ENCODE results near the gene CELSR1. TPM values are rescaled to one million over a fixed set of nuclear protein-coding genes. Genes with fewer than 3 reads are reported as not detected.

The CELSR1 gene
- total and polyA plus RNA-seq, 12 donors = 0.11 to 4.3 (median 1.9) TPM

- WGBS, 4 donors = 40 to 94% (median 88%) methylated on average over 1 to 16 of the region's 16 CpGs
- TF ChIP-seq POLR2A (IDR thresholded peaks at IDR 0.05) = no peak
- TF ChIP-seq CTCF (IDR thresholded peaks at IDR 0.05) = no peak
- no peak for DNase-seq
- H3K4me1 ChIP-seq (replicated peaks in 1 of 2) = no peaks in the 10 kb centered on the region
- no peaks in the 10 kb centered on the region for H3K9me3 ChIP-seq (replicated peaks in 1 of 3)
- no peaks in the 10 kb centered on the region for H3K27me3 ChIP-seq
- intact Hi-C loops (cut with DNase I) = no loop called here
- no peak overlapping the region for H3K27ac ChIP-seq
- no peaks in the 10 kb centered on the region for H3K36me3 ChIP-seq (replicated peaks in 1 of 2)
- H3K4me3 ChIP-seq = no peak overlapping the region
Measured at GRCh38 chr22:46452195-46453005, 85.0 kb downstream of the CELSR1 start.

DNA sequence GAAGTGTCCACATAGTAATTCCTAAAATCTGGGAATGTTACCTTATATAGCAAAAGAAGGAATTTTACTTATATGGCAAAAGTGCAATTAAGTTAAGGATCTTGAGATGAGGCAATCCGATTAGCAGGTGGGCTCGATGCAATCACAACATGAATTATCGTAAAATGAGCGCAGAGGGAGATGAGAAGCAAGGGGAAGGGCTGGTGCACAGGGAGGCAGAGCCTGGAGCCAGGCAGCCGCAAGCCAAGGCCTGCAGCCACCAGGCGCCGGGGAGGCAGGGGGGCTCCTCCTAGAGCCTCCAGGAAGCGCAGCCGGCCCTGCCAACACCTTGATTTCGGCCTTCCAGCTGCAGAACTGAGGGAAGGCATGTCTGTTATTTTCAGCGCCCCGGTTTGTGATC, 85.7 kb downstream of the CELSR1 start:
- no peak for DNase-seq
- no peaks in the 10 kb centered on the region for H3K27me3 ChIP-seq
- no peaks in the 10 kb centered on the region for H3K9me3 ChIP-seq (replicated peaks in 1 of 3)
- no peak overlapping the region for H3K4me3 ChIP-seq
- WGBS, 4 donors = 86 to 95% (median 90%) methylated on average over 12 of the region's 12 CpGs
- intact Hi-C loops (cut with DNase I) = no loop called here
- H3K27ac ChIP-seq = no peak overlapping the region
- H3K36me3 ChIP-seq (replicated peaks in 1 of 2) = no peaks in the 10 kb centered on the region
- H3K4me1 ChIP-seq (replicated peaks in 1 of 2) = no peaks in the 10 kb centered on the region
- TF ChIP-seq CTCF (IDR thresholded peaks at IDR 0.05) (no peak), POLR2A (IDR thresholded peaks at IDR 0.05) (no peak)

GRCh38 chr22:46450931-46451561, 86.4 kb downstream of the CELSR1 start:
- no peak overlapping the region for H3K4me3 ChIP-seq
- TF ChIP-seq CTCF (IDR thresholded peaks at IDR 0.05) = no peak
- no peak for TF ChIP-seq POLR2A (IDR thresholded peaks at IDR 0.05)

DNA sequence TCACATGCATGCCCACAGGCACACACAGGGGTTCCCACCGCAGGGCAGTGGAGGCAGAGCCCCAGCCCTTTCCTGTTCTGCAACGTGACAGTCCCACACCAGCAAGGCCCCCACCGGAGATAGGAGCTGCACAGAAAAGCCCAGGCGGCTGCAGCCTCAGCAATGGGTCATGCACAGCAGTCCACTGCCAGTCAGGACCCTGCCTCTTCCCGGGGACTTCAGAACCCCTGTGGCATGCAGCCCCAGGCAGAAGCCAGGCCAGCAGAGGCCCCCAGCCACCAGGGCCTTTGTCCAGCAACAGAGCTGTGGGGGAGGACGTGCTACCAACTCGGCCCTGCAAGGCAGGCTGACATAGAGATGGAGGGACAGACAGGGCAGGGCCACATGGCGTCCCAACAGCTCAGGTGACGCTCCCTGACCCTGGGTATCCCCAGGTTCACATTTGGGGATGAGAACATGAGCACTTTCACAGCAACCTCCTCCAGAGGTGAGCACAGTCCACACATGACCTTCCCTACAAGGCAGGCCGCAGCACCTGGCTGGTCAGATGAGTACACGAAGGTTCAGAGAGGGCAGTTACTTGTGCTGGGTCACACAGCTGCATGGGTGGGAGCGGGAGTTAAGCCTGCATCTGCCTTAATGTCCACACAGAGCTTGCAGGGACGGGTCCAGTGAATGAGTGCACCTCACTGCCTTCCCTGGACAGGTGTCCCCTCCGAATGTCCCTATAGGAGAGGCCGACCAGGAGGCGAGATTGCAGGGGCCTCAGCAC, 87.3 kb downstream of the CELSR1 start:
- no peaks in the 10 kb centered on the region for H3K4me1 ChIP-seq (replicated peaks in 1 of 2)
- no peak overlapping the region for H3K4me3 ChIP-seq
- TF ChIP-seq POLR2A (IDR thresholded peaks at IDR 0.05) (no peak), CTCF (IDR thresholded peaks at IDR 0.05) (no peak)
- no peaks in the 10 kb centered on the region for H3K36me3 ChIP-seq (replicated peaks in 1 of 2)
- 81 to 86% (median 84%) methylated on average over 11 to 16 of the region's 16 CpGs for WGBS, 4 donors
- no peak overlapping the region for H3K27ac ChIP-seq
- no peaks in the 10 kb centered on the region for H3K9me3 ChIP-seq (replicated peaks in 1 of 3)
- no peak for DNase-seq
- no peaks in the 10 kb centered on the region for H3K27me3 ChIP-seq
- intact Hi-C loops (cut with DNase I) = no loop called here

More at GRCh38 chr22:46450931-46451561, 86.4 kb downstream of the CELSR1 start:
- 83 to 88% (median 87%) methylated on average over 15 of the region's 15 CpGs for WGBS, 4 donors
- Histone ChIP-seq H3K9me3 (replicated peaks in 1 of 3) (no peaks in the 10 kb centered on the region), H3K27ac (no peak overlapping the region), H3K4me1 (replicated peaks in 1 of 2) (no peaks in the 10 kb centered on the region), H3K27me3 (no peaks in the 10 kb centered on the region), H3K36me3 (replicated peaks in 1 of 2) (no peaks in the 10 kb centered on the region)
- no peak for DNase-seq
- intact Hi-C loops (cut with DNase I) = no loop called here

Data from adrenal gland (tissue), 12 donors.